ENCODE data around the gene PLXNA4. TPM values are rescaled to one million over a fixed set of nuclear protein-coding genes. Genes with fewer than 3 reads are reported as not detected.

PLXNA4 gene
- total RNA-seq, 1 experiment from 2014 or later = 1.0 TPM

DNA sequence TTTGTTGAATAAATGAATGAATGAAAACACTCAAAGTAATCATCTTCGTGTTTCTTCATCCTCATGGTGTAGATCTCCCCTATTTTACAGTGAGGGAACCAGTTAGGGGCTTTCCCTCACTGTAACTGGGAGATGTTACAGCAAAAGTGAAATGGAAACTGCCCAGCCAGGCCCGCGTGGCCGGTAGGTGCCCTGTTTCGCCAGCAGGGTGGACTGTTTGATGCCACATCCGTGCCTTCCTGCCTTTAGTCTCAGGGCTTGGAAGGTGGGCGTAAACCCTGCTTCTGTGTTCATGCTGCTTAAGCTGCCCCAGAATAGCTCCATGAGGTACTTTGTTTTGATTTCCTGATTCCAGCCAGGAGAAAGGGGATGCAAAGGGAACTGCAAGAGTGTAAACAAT is 268.8 kb downstream of the PLXNA4 start:
- BruUV-seq (replicated peaks) = no TSS peak
- Histone ChIP-seq H4K20me1 (ENCODE audit: insufficient read depth) (no peaks in the 10 kb centered on the region), H3K4me2 (no peak overlapping the region), H3K4me1 (replicated peaks; ENCODE audit: insufficient read depth) (no peaks in the 10 kb centered on the region), H3F3A (ENCODE audit: insufficient read depth, low read depth) (no peaks in the 10 kb centered on the region), H3K36me3 (ENCODE audit: low read depth) (no peaks in the 10 kb centered on the region), H3K4me3 (no peak overlapping the region), H2AFZ (no peak overlapping the region), H3K9me3 (ENCODE audit: insufficient read depth, low read depth) (no peaks in the 10 kb centered on the region), H3K27me3 (ENCODE audit: insufficient read depth, low read depth) (peaks cover 81% of the 10 kb centered on the region), H3K9me2 (ENCODE audit: insufficient read depth) (no peaks in the 10 kb centered on the region), H3K27ac (no peak overlapping the region), H3K79me2 (ENCODE audit: low read depth) (no peaks in the 10 kb centered on the region)
- DNase-seq = no peak
- intact Hi-C loops (cut with micrococcal nuclease; ENCODE audit: unreplicated experiment) = no loop called here
- CTCF ChIA-PET = no interaction called here
- POLR2A ChIA-PET (ENCODE audit: unreplicated experiment) = no interaction called here
- TF ChIP-seq, protein P1, sequence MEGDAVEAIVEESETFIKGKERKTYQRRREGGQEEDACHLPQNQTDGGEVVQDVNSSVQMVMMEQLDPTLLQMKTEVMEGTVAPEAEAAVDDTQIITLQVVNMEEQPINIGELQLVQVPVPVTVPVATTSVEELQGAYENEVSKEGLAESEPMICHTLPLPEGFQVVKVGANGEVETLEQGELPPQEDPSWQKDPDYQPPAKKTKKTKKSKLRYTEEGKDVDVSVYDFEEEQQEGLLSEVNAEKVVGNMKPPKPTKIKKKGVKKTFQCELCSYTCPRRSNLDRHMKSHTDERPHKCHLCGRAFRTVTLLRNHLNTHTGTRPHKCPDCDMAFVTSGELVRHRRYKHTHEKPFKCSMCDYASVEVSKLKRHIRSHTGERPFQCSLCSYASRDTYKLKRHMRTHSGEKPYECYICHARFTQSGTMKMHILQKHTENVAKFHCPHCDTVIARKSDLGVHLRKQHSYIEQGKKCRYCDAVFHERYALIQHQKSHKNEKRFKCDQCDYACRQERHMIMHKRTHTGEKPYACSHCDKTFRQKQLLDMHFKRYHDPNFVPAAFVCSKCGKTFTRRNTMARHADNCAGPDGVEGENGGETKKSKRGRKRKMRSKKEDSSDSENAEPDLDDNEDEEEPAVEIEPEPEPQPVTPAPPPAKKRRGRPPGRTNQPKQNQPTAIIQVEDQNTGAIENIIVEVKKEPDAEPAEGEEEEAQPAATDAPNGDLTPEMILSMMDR (conservative IDR thresholded peaks at IDR 0.05) = no peak
- TF ChIP-seq EZH2 (IDR thresholded peaks at IDR 0.05; ENCODE audit: low read depth) = no peak

GRCh38 chr7:132300599-132301277 is 275.5 kb downstream of the PLXNA4 start:
- Histone ChIP-seq H3K27ac (no peak overlapping the region), H3K9me2 (ENCODE audit: insufficient read depth) (no peaks in the 10 kb centered on the region), H3K79me2 (ENCODE audit: low read depth) (no peaks in the 10 kb centered on the region), H3K36me3 (ENCODE audit: low read depth) (no peaks in the 10 kb centered on the region), H3K4me1 (replicated peaks; ENCODE audit: insufficient read depth) (no peaks in the 10 kb centered on the region), H3K9me3 (ENCODE audit: insufficient read depth, low read depth) (no peaks in the 10 kb centered on the region), H3K4me2 (no peak overlapping the region), H3F3A (ENCODE audit: insufficient read depth, low read depth) (no peaks in the 10 kb centered on the region), H3K27me3 (ENCODE audit: insufficient read depth, low read depth) (peaks cover 80% of the 10 kb centered on the region), H2AFZ (no peak overlapping the region), H4K20me1 (ENCODE audit: insufficient read depth) (no peaks in the 10 kb centered on the region), H3K4me3 (no peak overlapping the region)
- POLR2A ChIA-PET (ENCODE audit: unreplicated experiment) = no interaction called here
- intact Hi-C loops (cut with micrococcal nuclease; ENCODE audit: unreplicated experiment) = no loop called here
- DNase-seq = no peak
- no TSS peak for BruUV-seq (replicated peaks)
- CTCF ChIA-PET = no interaction called here
- TF ChIP-seq, protein P1 (conservative IDR thresholded peaks at IDR 0.05) = no peak
- TF ChIP-seq EZH2 (IDR thresholded peaks at IDR 0.05; ENCODE audit: low read depth) = no peak

- no TSS peak for BruUV-seq (replicated peaks)
- no peak for DNase-seq
- POLR2A ChIA-PET (ENCODE audit: unreplicated experiment) = no interaction called here
Measured at GRCh38 chr7:132298790-132299189, 277.5 kb downstream of the PLXNA4 start.

More at GRCh38 chr7:132298790-132299189, 277.5 kb downstream of the PLXNA4 start:
- Histone ChIP-seq H4K20me1 (ENCODE audit: insufficient read depth) (no peaks in the 10 kb centered on the region), H3F3A (ENCODE audit: insufficient read depth, low read depth) (no peaks in the 10 kb centered on the region), H3K27me3 (ENCODE audit: insufficient read depth, low read depth) (peaks cover 94% of the 10 kb centered on the region), H3K4me3 (no peak overlapping the region), H2AFZ (no peak overlapping the region), H3K79me2 (ENCODE audit: low read depth) (no peaks in the 10 kb centered on the region), H3K4me2 (no peak overlapping the region), H3K9me3 (ENCODE audit: insufficient read depth, low read depth) (no peaks in the 10 kb centered on the region), H3K9me2 (ENCODE audit: insufficient read depth) (0 out of 2 replicates have a peak, but pooled peaks cover 2% of the 10 kb centered on the region), H3K4me1 (replicated peaks; ENCODE audit: insufficient read depth) (no peaks in the 10 kb centered on the region), H3K27ac (no peak overlapping the region), H3K36me3 (ENCODE audit: low read depth) (no peaks in the 10 kb centered on the region)
- TF ChIP-seq, protein P1 (conservative IDR thresholded peaks at IDR 0.05) = no peak
- TF ChIP-seq EZH2 (IDR thresholded peaks at IDR 0.05; ENCODE audit: low read depth) = no peak
- CTCF ChIA-PET = no interaction called here
- intact Hi-C loops (cut with micrococcal nuclease; ENCODE audit: unreplicated experiment) = no loop called here

Measured in PC-9 (cell line).